Astrocyte (in vitro differentiated cells and primary cell): ENCODE results near the gene ST8SIA2.

ENCODE experiments used
- CTCF ChIP-seq: IDR thresholded peaks from 2 replicates; pipeline ENCODE4 v1.5.1; 2011; ENCODE audit warnings: low read depth, mild to moderate bottlenecking, inconsistent platforms, low read length, moderate library complexity; ENCODE audit not compliant: insufficient read depth
- EZH2 ChIP-seq: IDR thresholded peaks from 2 replicates; pipeline ENCODE4 v1.6.1; 2012; ENCODE audit warnings: mild to moderate bottlenecking, low read length, inconsistent platforms; ENCODE audit not compliant: insufficient read depth

GRCh38 chr15:92505611-92506010, 111.9 kb downstream of the ST8SIA2 start:
- no peak for TF ChIP-seq CTCF
- no peak for TF ChIP-seq EZH2
